NCI-H2029 (cell line): ENCODE results near the gene POLN.
"Not testable (repeated sequence)": the region's sequence is repeated elsewhere in the genome, so short reads cannot be mapped to it uniquely, and the experiment has no call there.

Source experiments
- DNase-seq: peaks from one replicate; lab custom pipeline; 2025; lab: John Stamatoyannopoulos, UW

POLN gene

GRCh38 chr4:2251073-2251794 lies 9.3 kb upstream of the POLN start:
- no peak for DNase-seq

DNA sequence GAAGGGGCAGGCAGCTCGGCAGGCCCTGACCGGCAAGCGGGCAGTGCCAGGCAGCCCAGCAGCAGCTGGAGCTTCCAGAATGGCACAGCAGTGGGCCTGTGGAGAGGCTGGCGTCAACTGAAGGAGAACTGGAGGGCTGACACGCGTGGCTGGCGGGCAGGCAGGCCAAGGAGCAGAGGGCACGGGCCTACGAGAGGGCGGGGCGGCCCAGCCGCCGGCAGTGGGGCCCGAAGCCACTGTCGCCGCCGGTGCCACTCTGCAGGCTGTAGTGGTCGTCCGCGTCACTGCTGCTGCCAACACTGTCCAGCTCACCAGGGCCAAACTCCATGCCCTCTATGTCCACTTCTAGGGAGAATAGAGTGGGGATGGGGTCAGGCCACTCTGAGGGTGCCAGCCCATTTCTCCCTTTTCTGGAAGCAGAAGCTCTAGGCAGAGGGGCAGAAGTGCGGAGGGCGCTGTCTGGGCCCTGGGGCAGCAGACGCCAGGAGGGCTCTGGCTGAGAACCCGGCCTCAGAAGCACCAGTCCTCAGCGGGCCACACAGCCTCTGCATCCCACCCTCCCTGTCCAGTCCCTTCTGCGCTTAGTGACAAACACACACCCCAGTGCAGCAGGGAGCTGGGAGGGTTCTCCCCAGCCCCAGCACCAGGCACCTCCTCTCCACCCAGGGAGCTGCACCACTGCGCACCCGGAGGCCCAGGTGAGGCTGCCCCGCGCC lies 8.6 kb upstream of the POLN start:
- no peak for DNase-seq

DNA sequence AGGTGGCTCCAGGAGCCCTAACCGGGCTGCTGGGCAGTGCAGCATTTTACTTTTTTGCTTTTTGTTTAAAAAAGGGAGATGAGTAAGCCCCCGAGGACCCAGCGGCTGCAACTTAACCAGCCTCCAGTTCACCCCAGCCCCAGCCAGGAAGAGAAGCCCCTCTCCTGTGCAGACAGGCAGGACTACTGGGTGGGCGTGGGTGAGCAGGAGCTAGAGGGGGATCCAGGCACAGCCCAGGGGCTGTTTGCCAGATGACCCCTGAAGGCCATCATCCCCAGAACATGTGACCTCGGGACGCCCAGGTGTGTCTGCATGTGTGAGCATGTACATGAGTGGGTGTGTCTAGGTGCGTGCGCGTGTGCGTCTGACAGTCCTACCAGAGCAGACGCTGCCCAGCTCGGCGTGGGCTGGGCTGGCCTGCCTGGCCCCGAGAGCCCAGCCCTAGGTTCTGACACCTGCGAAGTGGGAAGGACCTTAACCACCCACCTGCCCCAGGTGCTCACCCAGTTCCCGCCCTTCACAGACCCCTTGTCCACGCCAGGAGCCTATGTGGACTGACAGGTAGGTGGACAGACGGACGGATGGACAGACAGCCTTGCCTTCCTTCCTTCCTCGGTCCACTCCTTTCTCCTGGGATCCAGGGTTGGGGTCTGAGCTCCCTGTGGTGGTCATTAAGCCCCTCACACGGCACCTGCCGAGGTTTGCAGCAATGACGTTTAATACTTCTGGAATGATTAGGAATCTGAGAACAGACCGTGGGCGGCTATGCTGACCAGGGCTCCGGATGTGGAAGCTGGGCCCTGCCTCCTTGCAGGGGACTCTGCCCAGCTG lies 7.8 kb upstream of the POLN start:
- DNase-seq = no peak

GRCh38 chr4:2248821-2249261 lies 6.9 kb upstream of the POLN start:
- no peak for DNase-seq

- no peak for DNase-seq
Observed at GRCh38 chr4:2248044-2248780, 6.3 kb upstream of the POLN start.

DNA sequence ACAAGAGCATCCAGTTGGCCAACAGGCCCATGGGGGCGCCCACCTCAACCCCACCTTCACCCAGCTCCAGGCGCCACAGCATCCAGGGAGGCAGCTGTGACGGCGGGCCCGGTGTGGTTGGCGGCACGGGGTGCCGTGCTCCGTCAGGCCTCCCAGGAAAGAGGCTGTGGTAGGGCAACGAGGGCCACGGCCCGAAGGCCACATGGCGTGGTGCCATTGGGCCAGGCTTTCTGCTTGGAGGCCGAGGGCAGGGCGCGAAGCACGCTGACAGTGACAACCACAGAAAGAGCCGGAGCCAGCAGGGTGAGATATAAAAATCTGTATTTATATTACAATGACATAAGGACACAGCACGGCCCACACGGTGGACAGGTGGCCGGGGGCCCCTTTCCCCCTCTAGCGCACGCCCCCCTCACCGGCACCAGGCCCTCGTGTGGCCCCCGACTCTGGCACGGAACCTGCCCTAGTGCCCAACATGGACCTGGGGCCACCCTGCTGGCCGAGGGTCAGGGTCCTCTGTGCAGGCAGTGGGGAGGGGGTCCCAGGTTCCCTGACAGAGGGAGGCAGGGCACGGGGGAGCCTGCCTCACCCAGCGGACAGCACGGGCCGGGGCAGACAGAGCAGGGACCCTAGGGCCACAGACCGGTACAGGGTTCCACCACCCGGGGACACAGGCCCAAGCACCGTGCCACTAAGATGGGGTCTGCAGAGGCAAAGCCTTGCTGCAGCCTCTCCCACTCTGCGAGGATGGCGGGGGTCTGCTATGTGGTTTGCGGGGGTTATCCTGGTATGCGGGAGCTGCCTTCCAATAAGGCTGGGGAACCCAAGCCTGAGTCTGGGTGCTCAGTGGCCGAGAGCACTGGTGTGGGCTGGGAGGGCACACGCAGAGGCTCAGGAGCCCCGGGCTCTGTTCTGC lies 5.5 kb upstream of the POLN start:
- no peak for DNase-seq

DNA sequence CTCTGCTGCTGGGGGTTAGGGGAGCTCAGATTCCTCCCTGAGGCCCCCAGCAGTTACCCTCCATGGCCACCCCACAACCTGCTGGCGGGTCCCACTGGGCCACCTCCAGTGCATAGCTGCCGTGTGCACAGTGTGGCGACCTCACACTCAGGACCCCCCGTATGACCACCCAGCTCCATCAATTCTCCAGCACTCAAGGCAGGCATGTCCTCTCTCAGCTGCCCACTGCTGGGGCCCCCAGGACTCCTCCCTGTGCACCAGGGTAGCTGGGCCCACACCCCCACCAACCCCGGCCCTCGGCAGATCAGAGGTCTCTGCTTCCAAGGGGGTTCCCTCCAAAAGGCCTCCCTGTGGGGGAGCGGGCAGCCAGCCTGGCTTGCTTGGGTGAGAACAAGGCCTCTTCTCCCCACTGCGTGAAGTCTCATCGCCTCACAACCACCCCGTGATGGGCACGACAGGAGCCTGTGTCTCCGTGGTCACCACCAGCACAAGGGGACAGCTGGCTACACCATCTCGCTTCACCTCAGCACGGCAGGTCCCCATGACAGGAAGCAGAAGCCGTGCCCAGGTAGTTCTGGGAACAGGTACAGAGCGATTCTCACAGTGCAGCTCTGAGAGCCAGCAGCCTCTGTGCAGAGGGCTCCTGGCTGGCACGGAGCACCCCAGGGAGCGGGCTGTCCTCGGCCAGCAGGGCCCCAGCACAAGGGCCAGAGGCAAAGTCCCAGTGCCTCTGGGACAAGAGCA lies 4.6 kb upstream of the POLN start:
- DNase-seq = no peak

DNA sequence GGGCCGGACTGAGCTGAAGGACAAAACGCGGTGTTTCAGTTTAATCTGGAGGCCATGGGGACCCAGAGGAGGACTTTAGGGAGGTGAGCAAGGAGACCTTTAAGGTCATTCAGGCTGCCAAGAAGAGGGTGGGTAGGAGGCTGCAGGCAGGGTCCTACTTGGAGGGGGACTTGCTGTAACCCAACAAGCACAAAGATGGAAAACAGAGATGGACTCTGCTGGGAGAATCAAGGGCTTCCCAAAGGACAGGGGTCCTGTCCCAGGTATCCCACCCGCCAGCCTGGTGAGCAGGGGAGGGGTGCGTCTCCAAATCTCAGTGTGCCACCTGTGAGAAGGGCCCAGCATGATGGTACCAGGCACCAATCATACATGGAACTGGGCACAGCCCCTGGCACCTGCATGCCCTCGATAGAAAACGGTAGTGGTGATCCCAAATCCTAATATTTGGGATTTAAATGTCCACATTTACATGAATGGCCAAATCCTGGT lies 3.9 kb upstream of the POLN start:
- no peak for DNase-seq

DNA sequence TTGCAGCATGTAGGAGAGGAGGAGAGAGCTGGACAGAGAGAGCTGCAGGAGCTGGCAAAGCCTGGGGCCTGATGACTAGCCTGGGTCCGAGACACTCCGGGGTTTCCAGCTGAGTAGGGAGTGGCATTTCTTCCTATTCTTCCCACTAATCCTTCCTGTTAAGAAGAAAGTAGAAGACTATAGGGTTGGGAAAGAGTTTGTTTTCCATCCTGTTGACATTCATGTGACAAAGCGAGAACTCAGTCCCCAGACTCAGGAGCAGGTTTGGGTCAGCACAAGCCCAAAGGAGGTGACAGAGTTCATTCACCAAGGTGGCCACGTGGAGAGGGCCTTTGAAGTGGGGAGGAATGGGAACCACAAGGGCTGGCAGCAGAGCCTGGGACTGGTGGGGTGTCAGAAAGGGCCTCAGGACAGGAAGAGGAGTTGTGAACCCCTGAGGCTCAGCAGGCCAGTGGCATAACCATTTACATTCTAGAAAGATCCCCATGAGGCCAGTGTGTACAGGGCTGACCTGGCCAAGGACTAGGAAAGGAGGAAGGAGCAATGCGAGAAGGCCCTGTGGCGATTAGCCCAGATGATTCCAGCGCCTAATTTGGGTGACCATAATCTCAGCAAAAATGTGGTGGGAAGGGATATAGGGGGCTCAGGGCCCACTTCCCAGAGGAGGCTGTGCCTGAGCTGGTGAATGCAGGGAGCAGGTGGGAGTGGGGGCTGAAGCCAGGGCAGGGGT lies 3.3 kb upstream of the POLN start:
- no peak for DNase-seq

DNA sequence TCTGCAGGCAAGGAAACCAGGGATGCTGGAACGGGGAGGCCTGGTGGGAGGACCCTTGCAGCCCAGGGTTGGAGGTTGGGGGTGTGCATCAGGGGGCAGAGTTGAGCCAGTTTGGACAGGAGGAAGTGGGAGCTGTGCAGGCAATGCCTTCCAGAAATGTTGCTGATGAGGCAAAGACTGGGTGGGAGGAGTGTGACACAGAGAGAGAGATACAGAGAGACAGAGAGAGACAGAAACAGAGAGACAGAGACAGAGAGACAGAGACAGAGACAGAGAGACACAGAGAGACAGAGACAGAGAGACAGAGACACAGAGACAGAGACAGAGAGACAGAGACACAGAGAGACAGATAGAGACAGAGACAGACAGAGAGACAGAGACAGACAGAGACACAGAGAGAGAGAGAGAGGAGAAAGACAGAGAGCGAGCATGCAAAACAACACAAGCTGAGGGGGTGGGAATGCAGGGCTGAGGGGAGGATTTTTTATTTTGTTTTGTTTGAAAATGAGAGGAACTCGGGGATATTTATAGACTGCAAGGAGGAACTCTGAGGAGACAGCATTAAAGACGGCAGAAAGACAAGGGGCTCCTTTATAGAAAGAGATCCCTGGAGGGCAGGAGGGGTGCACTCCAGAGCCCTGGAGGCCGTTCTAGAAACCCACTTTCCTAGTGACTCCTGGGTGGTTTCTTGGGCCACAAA lies 1.9 kb upstream of the POLN start:
- no peak for DNase-seq

- no peak for DNase-seq
Observed at GRCh38 chr4:2241003-2241402, 918 bp downstream of the POLN start.

DNA sequence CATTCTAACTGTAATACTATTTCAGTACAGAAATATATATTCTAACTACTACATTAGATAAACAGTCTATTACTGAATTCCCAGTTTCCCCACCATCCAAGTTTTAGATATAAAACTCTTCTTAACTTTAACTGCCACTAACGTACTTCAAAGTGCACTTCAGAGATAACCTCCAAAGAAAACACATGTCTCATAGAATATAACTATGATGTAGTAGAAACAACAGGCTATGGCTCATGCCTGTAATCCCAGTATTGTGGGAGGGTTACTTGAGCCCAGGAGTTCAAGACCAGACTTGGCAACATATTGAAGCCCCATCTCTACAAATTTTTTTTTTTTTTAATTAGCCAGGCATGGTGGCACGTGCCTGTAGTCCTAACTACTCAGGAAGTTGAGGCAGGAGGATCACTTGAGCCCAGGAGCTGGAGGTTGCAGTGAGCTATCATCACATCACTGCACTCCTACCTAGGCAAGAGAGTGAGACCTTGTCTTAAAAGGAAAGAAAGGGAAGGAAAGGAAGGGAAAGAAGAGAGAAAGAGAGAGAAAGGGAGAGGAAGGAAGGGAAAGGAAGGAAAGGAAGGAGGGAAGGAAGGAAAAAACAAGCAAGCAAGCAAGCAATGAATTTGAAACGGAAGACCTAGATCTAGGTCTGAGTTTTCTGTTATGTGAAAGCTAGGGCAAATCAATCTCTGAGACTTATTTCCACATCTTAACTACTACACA lies 4.8 kb downstream of the POLN start:
- DNase-seq = no peak

DNA sequence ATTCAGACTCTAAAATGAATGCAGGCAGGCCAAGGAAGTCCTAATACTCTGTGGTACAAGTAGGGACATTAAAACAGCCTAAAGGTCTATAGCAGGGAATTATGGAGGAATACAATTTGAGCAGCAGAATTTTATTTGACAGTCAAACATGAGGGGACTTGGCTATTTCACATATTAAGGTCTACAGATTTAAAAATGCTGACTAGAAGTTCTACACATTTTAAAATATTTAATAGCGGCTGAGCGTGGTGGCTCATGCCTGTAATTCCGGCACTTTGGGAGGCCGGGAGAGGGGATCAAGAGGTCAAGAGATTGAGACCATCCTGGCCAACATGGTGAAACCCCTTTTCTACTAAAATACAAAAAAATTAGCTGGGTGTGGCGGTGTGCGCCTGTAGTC lies 10.8 kb downstream of the POLN start:
- DNase-seq = no peak

GRCh38 chr4:2226261-2226660 lies 15.7 kb downstream of the POLN start:
- no peak for DNase-seq

GRCh38 chr4:2222838-2223237 lies 19.1 kb downstream of the POLN start:
- DNase-seq = no peak

DNA sequence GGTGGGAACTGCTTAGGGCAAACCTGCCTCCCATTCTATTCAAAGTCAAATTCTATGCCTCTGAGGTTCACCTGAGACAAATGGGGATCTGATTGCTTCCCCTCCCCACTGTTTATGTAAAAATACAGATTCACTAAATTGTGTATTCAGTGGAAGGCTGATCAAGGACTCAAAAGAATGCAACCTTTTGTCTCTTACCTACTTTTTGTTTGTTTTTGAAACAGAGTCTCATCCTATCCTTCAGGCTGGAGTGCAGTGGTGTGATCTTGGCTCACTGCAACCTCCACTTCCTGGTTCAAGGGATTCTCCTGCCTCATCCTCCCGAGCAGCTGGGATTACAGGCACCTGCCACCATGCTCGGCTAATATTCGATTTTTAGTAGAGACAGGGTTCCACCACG lies 20.5 kb downstream of the POLN start:
- DNase-seq = not testable (repeated sequence)

DNA sequence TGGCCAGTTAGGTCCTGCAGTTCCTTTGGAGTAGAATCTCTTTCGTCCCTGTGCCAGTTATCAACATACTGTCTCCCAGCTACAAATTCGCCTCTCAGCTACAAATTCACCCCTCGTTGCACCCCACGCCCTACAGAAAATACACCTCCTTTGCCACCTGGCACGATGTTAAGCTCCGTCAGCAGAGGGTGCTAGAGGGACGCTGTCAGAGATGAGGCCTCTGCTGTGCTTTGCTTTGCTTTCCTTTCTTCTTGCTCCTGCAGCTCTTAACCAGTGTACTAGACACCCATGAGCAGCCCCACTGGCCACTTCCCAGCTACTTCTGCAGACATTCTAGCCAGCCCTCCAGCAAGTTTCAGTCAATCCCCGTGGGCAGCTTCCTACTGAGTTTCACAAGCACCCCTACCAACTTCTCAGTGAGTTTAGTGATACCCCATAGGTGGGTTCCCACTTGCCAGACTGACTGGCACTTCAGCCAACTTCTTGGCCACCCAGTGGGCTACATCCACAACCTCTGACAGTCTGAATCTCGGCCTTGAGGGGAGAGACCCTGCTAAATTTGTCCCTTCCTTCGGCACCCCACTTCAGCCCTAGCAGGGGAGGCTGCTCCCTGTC lies 21.8 kb downstream of the POLN start:
- DNase-seq = peak; percentile 53
